ENCODE data around the gene KLHL22. TPM values are rescaled to one million over a fixed set of nuclear protein-coding genes. Genes with fewer than 3 reads are reported as not detected.
"Not testable (repeated sequence)": the region's sequence is repeated elsewhere in the genome, so short reads cannot be mapped to it uniquely, and the experiment has no call there.

The KLHL22 gene
- total RNA-seq, 2 experiments from 2014 or later = 24.1 to 27.7 TPM

GRCh38 chr22:20455709-20456063 is 39.9 kb downstream of the KLHL22 start:
- Histone ChIP-seq H3K4me1 (ENCODE audit: insufficient read depth, low read length) (peaks cover 26% of the 10 kb centered on the region), H3K27me3 (ENCODE audit: control insufficient read depth in 1 of 2, insufficient read depth in 2 of 2, low read length in 2 of 2) (no peaks in the 10 kb centered on the region), H3K4me3 (ENCODE audit: low read length) (no peak overlapping the region), H3K36me3 (ENCODE audit: insufficient read depth, low read length) (peaks cover 18% of the 10 kb centered on the region), H3K9me3 (ENCODE audit: control insufficient read depth in 1 of 2, insufficient read depth in 1 of 2, low read length in 2 of 2) (no peaks in the 10 kb centered on the region), H3K27ac (ENCODE audit: low read depth in 1 of 2, low read length in 2 of 2) (no peak overlapping the region)
- no peak overlapping the region for H3K27ac Mint-ChIP-seq
- H3K4me3 Mint-ChIP-seq = no peak overlapping the region
- ChIA-PET POLR2A (interaction anchor here (0.6 to 3.0 kb wide), 9 partner anchors 8 to 114 kb away, joined by 3 to 15 read pairs (median 4); no protein-coding TSS in a partner anchor), CTCF (interaction anchor here (1.0 to 1.5 kb wide), 7 partner anchors 27 to 151 kb away, joined by 3 to 35 read pairs (median 5); no protein-coding TSS in a partner anchor)
- TF ChIP-seq CTCF (IDR thresholded peaks at IDR 0.05) = no peak
- no peaks in the 10 kb centered on the region for H3K27me3 Mint-ChIP-seq
- H3K9me3 Mint-ChIP-seq = no peaks in the 10 kb centered on the region
- intact Hi-C loops (cut with DNase I, micrococcal nuclease) = loop anchor here (1.0 to 10.0 kb wide), 4 partner anchors 25 to 99 kb away; no protein-coding TSS in a partner anchor
- ATAC-seq (ENCODE audit: poor library complexity) (no peak), DNase-seq (no peak)
- H3K36me3 Mint-ChIP-seq (ENCODE audit: low read depth) = peaks cover 62% of the 10 kb centered on the region
- H3K4me1 Mint-ChIP-seq (ENCODE audit: low read depth) = peaks cover 34% of the 10 kb centered on the region

DNA sequence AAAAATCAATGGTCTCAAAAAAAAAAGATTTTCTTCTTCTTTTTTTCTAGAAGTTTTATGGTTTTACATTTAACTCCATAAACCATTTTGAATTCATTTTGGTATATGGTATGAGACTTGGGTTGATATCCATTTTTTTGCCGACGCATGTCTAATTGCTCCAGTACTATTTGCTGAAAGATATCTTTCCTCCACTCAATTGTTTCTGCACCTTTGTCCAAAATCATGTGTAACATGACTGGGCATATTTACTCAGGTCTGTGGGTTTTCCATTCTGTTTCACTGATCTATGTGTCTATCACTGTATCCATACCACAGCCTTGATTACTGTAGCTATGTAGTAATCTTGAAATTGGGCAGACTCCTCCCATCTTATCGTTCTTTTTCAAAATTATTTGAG is 42.4 kb downstream of the KLHL22 start:
- peaks cover 62% of the 10 kb centered on the region for H3K36me3 Mint-ChIP-seq (ENCODE audit: low read depth)
- intact Hi-C loops (cut with DNase I, micrococcal nuclease) = loop anchor here in 1 of 2 experiments (10.0 kb wide), 1 partner anchor 102 kb away; no protein-coding TSS in a partner anchor

DNA sequence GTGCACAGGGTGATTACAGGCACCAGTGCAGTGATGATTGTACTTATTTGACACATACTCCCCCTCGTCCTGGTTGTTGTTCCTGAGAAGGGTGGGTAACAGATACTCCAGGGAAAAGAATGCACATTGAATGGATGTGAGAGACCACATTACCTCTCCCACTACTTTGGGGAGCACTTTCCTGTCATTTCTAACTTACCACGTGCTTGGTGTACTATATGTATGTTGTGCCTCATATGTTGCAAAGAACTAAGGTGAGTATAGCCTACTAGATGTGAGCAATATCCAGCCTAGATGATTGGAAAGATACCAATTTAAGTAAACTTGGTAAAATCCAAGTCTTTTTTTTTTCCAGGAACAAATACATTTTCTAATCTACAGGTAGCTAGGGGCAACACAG is 43.7 kb downstream of the KLHL22 start:
- H3K4me3 Mint-ChIP-seq = no peak overlapping the region
- H3K27ac ChIP-seq (ENCODE audit: low read depth in 1 of 2, low read length in 2 of 2) = no peak overlapping the region
- H3K4me1 Mint-ChIP-seq (ENCODE audit: low read depth) = peaks cover 18% of the 10 kb centered on the region
- intact Hi-C loops (cut with DNase I, micrococcal nuclease) = loop anchor here in 1 of 2 experiments (10.0 kb wide), 1 partner anchor 103 kb away; no protein-coding TSS in a partner anchor
- H3K9me3 Mint-ChIP-seq = no peaks in the 10 kb centered on the region
- H3K9me3 ChIP-seq (ENCODE audit: control insufficient read depth in 1 of 2, insufficient read depth in 1 of 2, low read length in 2 of 2) = no peaks in the 10 kb centered on the region
- TF ChIP-seq CTCF (IDR thresholded peaks at IDR 0.05) = no peak
- peaks cover 13% of the 10 kb centered on the region for H3K4me1 ChIP-seq (ENCODE audit: insufficient read depth, low read length)
- H3K27me3 ChIP-seq (ENCODE audit: control insufficient read depth in 1 of 2, insufficient read depth in 2 of 2, low read length in 2 of 2) = no peaks in the 10 kb centered on the region
- no peak overlapping the region for H3K27ac Mint-ChIP-seq
- ATAC-seq (ENCODE audit: poor library complexity) = no peak
- peaks cover 3% of the 10 kb centered on the region for H3K36me3 ChIP-seq (ENCODE audit: insufficient read depth, low read length)
- no peaks in the 10 kb centered on the region for H3K27me3 Mint-ChIP-seq
- no peak overlapping the region for H3K4me3 ChIP-seq (ENCODE audit: low read length)
- ChIA-PET POLR2A (no interaction called here), CTCF (no interaction called here)
- no peak for DNase-seq
- H3K36me3 Mint-ChIP-seq (ENCODE audit: low read depth) = peaks cover 57% of the 10 kb centered on the region

More for the DNA sequence above, 42.4 kb downstream of the KLHL22 start:
- Mint-ChIP-seq H3K27ac (no peak overlapping the region), H3K9me3 (no peaks in the 10 kb centered on the region), H3K4me3 (no peak overlapping the region), H3K4me1 (ENCODE audit: low read depth) (peaks cover 18% of the 10 kb centered on the region), H3K27me3 (no peaks in the 10 kb centered on the region)
- Histone ChIP-seq H3K9me3 (ENCODE audit: control insufficient read depth in 1 of 2, insufficient read depth in 1 of 2, low read length in 2 of 2) (no peaks in the 10 kb centered on the region), H3K4me1 (ENCODE audit: insufficient read depth, low read length) (peaks cover 13% of the 10 kb centered on the region), H3K36me3 (ENCODE audit: insufficient read depth, low read length) (peaks cover 14% of the 10 kb centered on the region), H3K27ac (ENCODE audit: low read depth in 1 of 2, low read length in 2 of 2) (no peak overlapping the region), H3K4me3 (ENCODE audit: low read length) (no peak overlapping the region), H3K27me3 (ENCODE audit: control insufficient read depth in 1 of 2, insufficient read depth in 2 of 2, low read length in 2 of 2) (no peaks in the 10 kb centered on the region)
- ChIA-PET POLR2A (interaction anchor here (3.0 kb wide), 1 partner anchor 11 kb away, joined by 15 read pairs; no protein-coding TSS in a partner anchor), CTCF (interaction anchor here (1.3 kb wide), 1 partner anchor 10 kb away, joined by 3 read pairs; no protein-coding TSS in a partner anchor)
- DNase-seq = no peak
- TF ChIP-seq CTCF (IDR thresholded peaks at IDR 0.05) = no peak
- no peak for ATAC-seq (ENCODE audit: poor library complexity)

GRCh38 chr22:20451129-20451778 is 44.3 kb downstream of the KLHL22 start:
- H3K27ac ChIP-seq (ENCODE audit: low read depth in 1 of 2, low read length in 2 of 2); H3K27ac Mint-ChIP-seq; H3K9me3 Mint-ChIP-seq; DNase-seq; H3K36me3 ChIP-seq (ENCODE audit: insufficient read depth, low read length); H3K27me3 ChIP-seq (ENCODE audit: control insufficient read depth in 1 of 2, insufficient read depth in 2 of 2, low read length in 2 of 2); H3K9me3 ChIP-seq (ENCODE audit: control insufficient read depth in 1 of 2, insufficient read depth in 1 of 2, low read length in 2 of 2); H3K27me3 Mint-ChIP-seq; H3K4me3 Mint-ChIP-seq; CTCF ChIA-PET; H3K4me1 ChIP-seq (ENCODE audit: insufficient read depth, low read length); ATAC-seq (ENCODE audit: poor library complexity); H3K4me3 ChIP-seq (ENCODE audit: low read length); POLR2A ChIA-PET: not testable (repeated sequence)
- intact Hi-C loops (cut with DNase I, micrococcal nuclease) = loop anchor here in 1 of 2 experiments (10.0 kb wide), 1 partner anchor 104 kb away; no protein-coding TSS in a partner anchor
- H3K36me3 Mint-ChIP-seq (ENCODE audit: low read depth) = peaks cover 60% of the 10 kb centered on the region
- peaks cover 12% of the 10 kb centered on the region for H3K4me1 Mint-ChIP-seq (ENCODE audit: low read depth)
